A673 (cell line): ENCODE measurements around the gene P4HA2. TPM values are rescaled to one million over a fixed set of nuclear protein-coding genes. Genes with fewer than 3 reads are reported as not detected.

ENCODE experiments used
- BruUV-seq: library from RNA; stranded (reverse); fragments of 400-500 nt; replicated peaks from 2 replicates; lab custom pipeline; 2021; lab: Mats Ljungman, UMichigan
- CTCF ChIA-PET: fragments of 300-600 bp; sonication (Branson Sonifier 250); formaldehyde crosslinking; loops from one replicate; lab custom pipeline; 2022; ENCODE audit warnings: antibody characterized with exemption; lab: Charles Lee
- POLR2A ChIA-PET: fragments of 300-600 bp; sonication (Branson Sonifier 250); formaldehyde crosslinking; loops from one replicate; lab custom pipeline; 2022; ENCODE audit warnings: antibody characterized with exemption; ENCODE audit not compliant: low non-redundant PET; lab: Charles Lee
- DNase-seq: peaks from one replicate; pipeline ENCODE4 v3.0.0-alpha.2; 2015; ENCODE audit warnings: low spot score
- H3K27ac ChIP-seq: fragments of 200-600 bp; sonication (generic); 2 replicates; pipeline ENCODE4 v1.5.1; 2016; ENCODE audit warnings: mixed run types, low read depth, mild to moderate bottlenecking, mixed read lengths, antibody characterized with exemption, low read length; ENCODE audit not compliant: poor library complexity, severe bottlenecking
- H3K27me3 ChIP-seq: fragments of 200-600 bp; sonication (generic); replicated peaks from 2 replicates; pipeline ENCODE4 v1.6.1; 2017; ENCODE audit warnings: mixed run types, low read depth, mild to moderate bottlenecking, mixed read lengths, antibody characterized with exemption, low read length; ENCODE audit not compliant: insufficient read depth, poor library complexity
- H3K36me3 ChIP-seq: fragments of 200-600 bp; sonication (generic); 2 replicates; pipeline ENCODE4 v1.6.1; 2016; ENCODE audit warnings: mixed run types, mild to moderate bottlenecking, mixed read lengths, antibody characterized with exemption, low read length; ENCODE audit not compliant: insufficient read depth, poor library complexity, severe bottlenecking
- H3K4me1 ChIP-seq: fragments of 200-600 bp; sonication (generic); 2 replicates; pipeline ENCODE4 v1.6.1; 2017; ENCODE audit warnings: mixed run types, mild to moderate bottlenecking, mixed read lengths, antibody characterized with exemption, low read length; ENCODE audit not compliant: insufficient read depth, poor library complexity, severe bottlenecking
- H3K4me3 ChIP-seq: fragments of 200-600 bp; sonication (generic); 2 replicates; pipeline ENCODE4 v1.5.1; 2016; ENCODE audit warnings: low read depth, mixed run types, mild to moderate bottlenecking, mixed read lengths, low read length; ENCODE audit not compliant: poor library complexity, severe bottlenecking
- H3K9me3 ChIP-seq: fragments of 200-600 bp; sonication (generic); 2 replicates; pipeline ENCODE4 v1.6.1; 2016; ENCODE audit warnings: mixed run types, low read depth, mild to moderate bottlenecking, mixed read lengths, antibody characterized with exemption, low read length; ENCODE audit not compliant: poor library complexity, severe bottlenecking
- EZH2 ChIP-seq: fragments of 200-600 bp; sonication (generic); IDR thresholded peaks from 2 replicates; pipeline ENCODE4 v1.6.1; 2017; ENCODE audit warnings: borderline replicate concordance, low read depth, mild to moderate bottlenecking, mixed read lengths, antibody characterized with exemption, low read length; ENCODE audit not compliant: poor library complexity, severe bottlenecking
- intact Hi-C: fragments of 100-400 bp; cut with micrococcal nuclease; formaldehyde crosslinking; loops from one replicate; pipeline ENCODE4 v1.10.0; 2022; ENCODE audit not compliant: unreplicated experiment
- total RNA-seq: library from RNA; stranded (reverse); gene quantifications from 2 replicates; pipeline ENCODE4 v1.2.3, GENCODE V29; 2021
- TF ChIP-seq, protein P1 (sequence below): fragments of 300-800, 200-600 bp; sonication (generic); conservative IDR thresholded peaks from 2 replicates; pipeline ENCODE4 v1.5.1; 2017; ENCODE audit warnings: low read depth, mild to moderate bottlenecking, antibody characterized with exemption, low read length, moderate library complexity, mixed read lengths

P4HA2 gene
- total RNA-seq, 1 experiment from 2014 or later = 2.8 TPM

DNA sequence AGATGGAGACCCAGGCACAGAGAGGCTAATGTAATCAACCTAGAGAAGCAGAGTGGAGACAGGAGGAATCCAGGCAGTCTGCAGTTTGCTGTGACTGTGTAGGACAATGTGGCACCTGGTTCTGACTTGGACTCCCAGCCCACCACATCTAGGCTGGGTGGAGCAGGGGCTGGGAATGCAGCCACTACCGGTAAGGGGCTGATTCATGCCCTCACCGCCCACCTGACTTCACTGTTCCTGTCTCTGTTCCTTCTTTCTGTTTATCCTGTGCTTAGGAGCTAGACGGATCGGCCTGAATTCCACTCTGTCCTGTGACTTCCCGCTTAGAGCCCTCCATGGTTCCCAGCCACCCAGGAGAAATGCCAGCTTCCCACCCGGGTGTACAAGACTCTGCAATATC is 32.4 kb upstream of the P4HA2 start:
- no peaks in the 10 kb centered on the region for H3K9me3 ChIP-seq
- no peak overlapping the region for H3K27ac ChIP-seq
- DNase-seq = no peak
- BruUV-seq = no TSS peak
- no peak overlapping the region for H3K4me3 ChIP-seq
- ChIA-PET POLR2A (no interaction called here), CTCF (no interaction called here)
- no peak for TF ChIP-seq EZH2
- TF ChIP-seq, protein P1, sequence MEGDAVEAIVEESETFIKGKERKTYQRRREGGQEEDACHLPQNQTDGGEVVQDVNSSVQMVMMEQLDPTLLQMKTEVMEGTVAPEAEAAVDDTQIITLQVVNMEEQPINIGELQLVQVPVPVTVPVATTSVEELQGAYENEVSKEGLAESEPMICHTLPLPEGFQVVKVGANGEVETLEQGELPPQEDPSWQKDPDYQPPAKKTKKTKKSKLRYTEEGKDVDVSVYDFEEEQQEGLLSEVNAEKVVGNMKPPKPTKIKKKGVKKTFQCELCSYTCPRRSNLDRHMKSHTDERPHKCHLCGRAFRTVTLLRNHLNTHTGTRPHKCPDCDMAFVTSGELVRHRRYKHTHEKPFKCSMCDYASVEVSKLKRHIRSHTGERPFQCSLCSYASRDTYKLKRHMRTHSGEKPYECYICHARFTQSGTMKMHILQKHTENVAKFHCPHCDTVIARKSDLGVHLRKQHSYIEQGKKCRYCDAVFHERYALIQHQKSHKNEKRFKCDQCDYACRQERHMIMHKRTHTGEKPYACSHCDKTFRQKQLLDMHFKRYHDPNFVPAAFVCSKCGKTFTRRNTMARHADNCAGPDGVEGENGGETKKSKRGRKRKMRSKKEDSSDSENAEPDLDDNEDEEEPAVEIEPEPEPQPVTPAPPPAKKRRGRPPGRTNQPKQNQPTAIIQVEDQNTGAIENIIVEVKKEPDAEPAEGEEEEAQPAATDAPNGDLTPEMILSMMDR = no peak
- intact Hi-C loops = no loop called here
- H3K4me1 ChIP-seq = peaks cover 16% of the 10 kb centered on the region
- H3K27me3 ChIP-seq = no peaks in the 10 kb centered on the region
- no peaks in the 10 kb centered on the region for H3K36me3 ChIP-seq

DNA sequence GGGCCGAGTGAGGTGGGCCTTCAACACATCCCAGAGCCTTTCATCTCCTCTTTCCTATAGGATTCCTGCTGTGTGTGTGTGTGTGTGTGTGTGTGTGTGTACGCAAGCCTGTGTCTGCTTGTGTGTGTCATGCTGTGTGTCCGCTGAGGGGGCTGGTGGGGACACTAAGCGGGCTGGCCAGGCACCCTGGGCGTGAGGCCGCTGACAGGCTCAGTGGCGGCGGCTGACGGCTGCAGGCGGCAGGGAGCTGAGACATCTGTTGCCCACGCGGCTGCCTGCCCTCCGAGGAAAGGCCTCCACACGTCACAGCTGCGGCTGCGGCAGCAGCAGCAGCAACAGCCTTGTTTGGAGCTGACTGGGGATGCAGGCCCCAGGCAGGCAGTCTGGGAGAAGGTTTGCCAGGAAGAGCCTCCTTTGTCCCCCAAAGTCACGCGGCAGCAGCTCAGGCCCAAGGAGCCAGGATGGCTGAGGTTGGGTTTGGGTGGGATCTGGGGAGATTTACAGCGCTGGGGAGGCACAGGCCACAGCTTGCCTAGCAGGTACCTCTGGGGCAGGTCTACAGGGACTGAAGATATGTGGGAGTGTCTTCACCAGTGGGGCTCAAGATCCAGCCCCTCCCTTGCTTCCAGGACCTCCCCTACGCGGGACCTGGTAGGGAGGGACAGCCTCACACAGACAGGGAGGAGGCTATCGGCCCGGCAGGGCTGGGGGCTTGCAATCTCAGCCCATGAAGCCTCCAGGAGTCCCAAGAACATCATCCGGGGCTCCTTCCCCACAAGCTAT is 31.6 kb upstream of the P4HA2 start:
- intact Hi-C loops = no loop called here
- peaks cover 16% of the 10 kb centered on the region for H3K4me1 ChIP-seq
- H3K36me3 ChIP-seq = no peaks in the 10 kb centered on the region
- ChIA-PET POLR2A (no interaction called here), CTCF (no interaction called here)
- no peaks in the 10 kb centered on the region for H3K27me3 ChIP-seq
- H3K9me3 ChIP-seq = no peaks in the 10 kb centered on the region
- no peak overlapping the region for H3K27ac ChIP-seq
- no peak overlapping the region for H3K4me3 ChIP-seq
- DNase-seq = no peak
- no TSS peak for BruUV-seq
- TF ChIP-seq, protein P1 = no peak
- TF ChIP-seq EZH2 = no peak

DNA sequence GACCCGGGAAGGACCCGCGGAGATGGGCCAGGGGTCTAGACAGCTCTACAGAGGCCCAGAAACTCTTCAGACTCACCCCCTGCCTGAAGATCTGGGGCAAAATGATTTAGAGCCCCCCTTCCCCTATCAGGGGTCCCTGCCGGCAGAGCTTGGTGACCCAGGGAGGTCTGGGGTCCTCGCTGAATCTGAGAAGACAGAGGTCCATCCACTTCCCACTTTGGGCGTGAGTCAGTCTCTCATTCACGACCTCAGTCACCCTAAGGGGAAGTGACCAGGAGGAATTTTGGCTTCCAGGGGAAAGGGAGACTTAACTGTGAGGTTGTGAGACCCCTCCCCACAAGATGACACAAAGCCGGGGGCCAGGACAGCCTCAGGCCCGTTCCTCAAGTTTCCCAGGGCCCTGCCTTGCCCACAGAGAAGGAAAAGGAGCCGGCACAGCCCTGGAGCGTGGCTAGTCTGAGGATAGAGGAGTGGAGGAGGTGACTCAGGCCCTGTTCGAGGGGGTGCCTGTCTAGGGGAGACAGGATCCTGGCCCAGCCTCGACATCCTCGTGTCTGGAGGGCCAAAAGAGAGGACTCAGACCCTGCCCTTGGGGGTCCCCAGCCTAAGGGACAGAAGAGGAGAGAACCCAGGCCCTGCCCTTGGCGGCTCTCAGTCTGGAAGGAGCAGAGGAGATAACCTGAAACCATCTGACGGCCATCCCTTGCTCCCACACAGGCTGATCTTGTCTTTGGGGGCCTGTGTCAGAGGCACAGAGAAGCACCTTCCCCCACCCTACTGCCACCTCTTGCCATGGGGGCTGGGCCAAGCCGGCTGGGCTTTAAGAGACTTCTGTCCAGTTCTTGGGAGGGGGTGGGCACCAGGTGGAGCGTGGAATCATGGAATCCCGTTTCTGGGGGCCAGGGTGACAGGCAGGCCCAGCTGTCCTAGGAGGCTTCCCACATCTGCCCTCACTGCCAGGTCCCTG is 30.7 kb upstream of the P4HA2 start:
- peak overlapping the region; percentile 53 for H3K4me3 ChIP-seq
- intact Hi-C loops = no loop called here
- H3K27ac ChIP-seq = no peak overlapping the region
- TF ChIP-seq, protein P1 = no peak
- no peak for TF ChIP-seq EZH2
- no peaks in the 10 kb centered on the region for H3K36me3 ChIP-seq
- BruUV-seq = no TSS peak
- POLR2A ChIA-PET = no interaction called here
- no peaks in the 10 kb centered on the region for H3K9me3 ChIP-seq
- peaks cover 16% of the 10 kb centered on the region for H3K4me1 ChIP-seq
- no peak for DNase-seq
- no peaks in the 10 kb centered on the region for H3K27me3 ChIP-seq
- CTCF ChIA-PET = no interaction called here
